GM19035 (cell line): ENCODE data around the gene SH3BP5.
A peak's percentile ranks its signal among the peaks of the same experiment; 100 is the strongest.
"Not testable (repeated sequence)": the region's sequence is repeated elsewhere in the genome, so short reads cannot be mapped to it uniquely, and the experiment has no call there.

Experiments used
- ATAC-seq: cut with Tn5 transposase; IDR thresholded peaks from one replicate; pipeline ENCODE4 v1.9.1; 2021; ENCODE audit not compliant: unreplicated experiment

Gene SH3BP5

GRCh38 chr3:15332405-15333098 lies at the start of gene SH3BP5:
Gene SH3BP5 (minus strand): TSS chr3:15332586. CDS start chr3:15332408, 178 bp downstream.
- ATAC-seq = peak; percentile 76

- ATAC-seq = no peak
Measured at GRCh38 chr3:15380980-15381890, 48.8 kb upstream of the SH3BP5 start.

- ATAC-seq = peak; percentile 92
Measured at GRCh38 chr3:15377961-15378791, 45.8 kb upstream of the SH3BP5 start.

- no peak for ATAC-seq
Measured at GRCh38 chr3:15375461-15376000, 43.1 kb upstream of the SH3BP5 start.

GRCh38 chr3:15372918-15373317 lies 40.5 kb upstream of the SH3BP5 start:
- no peak for ATAC-seq

- ATAC-seq = no peak
Measured at GRCh38 chr3:15368561-15369135, 36.3 kb upstream of the SH3BP5 start.

GRCh38 chr3:15367059-15367458 lies 34.7 kb upstream of the SH3BP5 start:
- ATAC-seq = no peak

GRCh38 chr3:15364078-15364477 lies 31.7 kb upstream of the SH3BP5 start:
- ATAC-seq = not testable (repeated sequence)

- ATAC-seq = peak; percentile 84
Measured at GRCh38 chr3:15361494-15362214, 29.3 kb upstream of the SH3BP5 start.

- ATAC-seq = no peak
Measured at GRCh38 chr3:15360788-15361493, 28.6 kb upstream of the SH3BP5 start.

- no peak for ATAC-seq
Measured at GRCh38 chr3:15359677-15360397, 27.5 kb upstream of the SH3BP5 start.

- ATAC-seq = not testable (repeated sequence)
Measured at GRCh38 chr3:15356651-15357061, 24.3 kb upstream of the SH3BP5 start.

- ATAC-seq = no peak
Measured at GRCh38 chr3:15356176-15356575, 23.8 kb upstream of the SH3BP5 start.

- no peak for ATAC-seq
Measured at GRCh38 chr3:15355086-15355485, 22.7 kb upstream of the SH3BP5 start.

GRCh38 chr3:15354485-15354884 lies 22.1 kb upstream of the SH3BP5 start:
- no peak for ATAC-seq

GRCh38 chr3:15350141-15350540 lies 17.8 kb upstream of the SH3BP5 start:
- no peak for ATAC-seq

GRCh38 chr3:15349438-15349837 lies 17.1 kb upstream of the SH3BP5 start:
- not testable (repeated sequence) for ATAC-seq

- no peak for ATAC-seq
Measured at GRCh38 chr3:15348246-15348645, 15.9 kb upstream of the SH3BP5 start.

- ATAC-seq = no peak
Measured at GRCh38 chr3:15347737-15348110, 15.3 kb upstream of the SH3BP5 start.
